GM12875 (cell line): ENCODE measurements around the gene GOLGA8S.
"Not testable (repeated sequence)": the region's sequence is repeated elsewhere in the genome, so short reads cannot be mapped to it uniquely, and the experiment has no call there.

Experiments used
- H3K4me3 ChIP-seq: one replicate; pipeline ENCODE4 v1.5.1; 2011; ENCODE audit warnings: low read depth, low read length, control low read depth
- CTCF ChIP-seq: IDR thresholded peaks from 2 replicates; pipeline ENCODE4 v1.5.1; 2011; ENCODE audit warnings: low read depth, mild to moderate bottlenecking, control low read depth, inconsistent platforms, low read length, moderate library complexity, borderline replicate concordance; ENCODE audit not compliant: insufficient read depth

GOLGA8S gene

GRCh38 chr15:23384371-23384770, 29.8 kb downstream of the GOLGA8S start:
- no peak overlapping the region for H3K4me3 ChIP-seq
- TF ChIP-seq CTCF: no peak

- TF ChIP-seq CTCF: no peak
Measured at GRCh38 chr15:23385886-23386430, 31.4 kb downstream of the GOLGA8S start.

GRCh38 chr15:23387621-23388190, 33.2 kb downstream of the GOLGA8S start:
- H3K4me3 ChIP-seq: no peak overlapping the region
- TF ChIP-seq CTCF: no peak

More at GRCh38 chr15:23385886-23386430, 31.4 kb downstream of the GOLGA8S start:
- no peak overlapping the region for H3K4me3 ChIP-seq

GRCh38 chr15:23395030-23395692, 40.6 kb downstream of the GOLGA8S start:
- no peak for TF ChIP-seq CTCF
- no peak overlapping the region for H3K4me3 ChIP-seq

- H3K4me3 ChIP-seq: no peak overlapping the region
- TF ChIP-seq CTCF: no peak
Measured at GRCh38 chr15:23395832-23396231, 41.3 kb downstream of the GOLGA8S start.

- TF ChIP-seq CTCF: no peak
- H3K4me3 ChIP-seq: no peak overlapping the region
Measured at GRCh38 chr15:23397779-23398178, 43.2 kb downstream of the GOLGA8S start.

GRCh38 chr15:23398357-23398756, 43.8 kb downstream of the GOLGA8S start:
- H3K4me3 ChIP-seq: not testable (repeated sequence)

GRCh38 chr15:23399207-23399606, 44.7 kb downstream of the GOLGA8S start:
- H3K4me3 ChIP-seq: not testable (repeated sequence)
